Natural killer cell treated with Interleukin-12 subunit alpha and Interleukin-12 subunit beta and Interleukin-15 and Interleukin-18, amount 100 ng/mL, for 72 hours (primary cell): ENCODE data around the gene EPC2. TPM values are rescaled to one million over a fixed set of nuclear protein-coding genes. Genes with fewer than 3 reads are reported as not detected.

Experiments
- ATAC-seq, 2 donors: fragments of 150-1000 bp; cut with Tn5 transposase in 1 of 2; sonication (Bioruptor Pico), chemical (Tn5 transposase) in 1 of 2; 2 replicates each; pipeline ENCODE4 v1.10.0; 2021
- DNase-seq: peaks from one replicate; pipeline ENCODE4 v3.0.0; 2022; ENCODE audit warnings: low spot score
- H3K27ac Mint-ChIP-seq, 2 donors: 1 replicate in 1 of 2; 2 replicates in 1 of 2; pipeline ENCODE4 v1.8.0; 2022; ENCODE audit warnings: mixed read lengths in 2 of 2, mild to moderate bottlenecking in 1 of 2, moderate library complexity in 1 of 2
- H3K27me3 Mint-ChIP-seq, 2 donors: 1 replicate in 1 of 2; 2 replicates in 1 of 2; pipeline ENCODE4 v1.8.0; 2022; ENCODE audit warnings: mixed read lengths in 2 of 2
- H3K36me3 Mint-ChIP-seq: one replicate; pipeline ENCODE4 v1.8.0; 2022; ENCODE audit warnings: mixed read lengths
- H3K4me1 Mint-ChIP-seq, 2 donors: 1 replicate in 1 of 2; 2 replicates in 1 of 2; pipeline ENCODE4 v1.8.0; 2022; ENCODE audit warnings: low read depth in 2 of 2, mixed read lengths in 2 of 2, mild to moderate bottlenecking in 1 of 2
- H3K4me3 Mint-ChIP-seq: one replicate; pipeline ENCODE4 v1.8.0; 2022; ENCODE audit warnings: mixed read lengths
- H3K9me3 Mint-ChIP-seq: 2 replicates; pipeline ENCODE4 v1.8.0; 2022; ENCODE audit warnings: mixed read lengths
- total RNA-seq, 2 donors: library from RNA; stranded (reverse); gene quantifications; one replicate each; pipeline ENCODE4 v1.2.3, GENCODE V29; 2022

The EPC2 gene
- total RNA-seq, 2 donors from 2014 or later = 27.1 to 33.1 TPM

DNA sequence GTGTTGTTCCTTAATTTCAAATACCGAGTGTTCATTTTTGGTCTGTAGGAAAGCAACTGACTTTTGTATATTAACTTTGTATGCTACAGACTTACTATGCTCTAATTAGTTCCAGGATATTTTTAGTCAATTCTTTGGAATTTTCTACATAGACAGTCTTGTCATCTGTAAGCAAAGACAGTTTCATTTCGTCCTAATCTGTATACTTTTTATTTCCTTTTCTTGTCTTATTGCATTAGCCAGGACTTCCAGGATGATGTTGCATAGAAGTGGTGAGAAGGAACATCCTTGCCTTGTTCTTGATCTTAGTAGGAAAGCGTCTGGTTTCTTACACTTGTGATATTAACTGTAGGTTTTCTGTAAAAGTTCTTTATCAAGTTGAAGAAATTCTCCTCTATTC is 56.5 kb downstream of the EPC2 start:
- peaks cover 8% of the 10 kb centered on the region for H3K9me3 Mint-ChIP-seq
- H3K36me3 Mint-ChIP-seq = peaks cover 38% of the 10 kb centered on the region
- H3K27me3 Mint-ChIP-seq = no peaks in the 10 kb centered on the region
- H3K4me3 Mint-ChIP-seq = no peak overlapping the region
- no peak overlapping the region for H3K27ac Mint-ChIP-seq
- no peak for DNase-seq
- peaks cover 33 to 42% of the 10 kb centered on the region in 2 donors for H3K4me1 Mint-ChIP-seq
- ATAC-seq = no peak

GRCh38 chr2:148701877-148702276 is 57.3 kb downstream of the EPC2 start:
- ATAC-seq (no peak), DNase-seq (no peak)
- no peaks in the 10 kb centered on the region for H3K27me3 Mint-ChIP-seq
- H3K4me1 Mint-ChIP-seq = peaks cover 37 to 43% of the 10 kb centered on the region in 2 donors
- H3K4me3 Mint-ChIP-seq = no peak overlapping the region
- H3K27ac Mint-ChIP-seq = peak overlapping the region in 1 of 2 donors; percentile 28
- H3K36me3 Mint-ChIP-seq = peaks cover 45% of the 10 kb centered on the region
- H3K9me3 Mint-ChIP-seq = peaks cover 9% of the 10 kb centered on the region

- H3K4me3 Mint-ChIP-seq = no peak overlapping the region
- no peak for DNase-seq
- peaks cover 50% of the 10 kb centered on the region for H3K36me3 Mint-ChIP-seq
- H3K27ac Mint-ChIP-seq = peak overlapping the region in 1 of 2 donors; percentile 28
- H3K27me3 Mint-ChIP-seq = no peaks in the 10 kb centered on the region
- H3K9me3 Mint-ChIP-seq = peaks cover 13% of the 10 kb centered on the region
- peaks cover 37 to 44% of the 10 kb centered on the region in 2 donors for H3K4me1 Mint-ChIP-seq
- peak in 1 of 2 donors; percentile 46 for ATAC-seq
Observed at GRCh38 chr2:148702475-148702874, 57.9 kb downstream of the EPC2 start.

- Mint-ChIP-seq H3K4me1 (peaks cover 41 to 48% of the 10 kb centered on the region in 2 donors), H3K27me3 (no peaks in the 10 kb centered on the region), H3K36me3 (peaks cover 52% of the 10 kb centered on the region), H3K4me3 (no peak overlapping the region), H3K27ac (no peak overlapping the region), H3K9me3 (peaks cover 18% of the 10 kb centered on the region)
- no peak for DNase-seq
- no peak for ATAC-seq
Observed at GRCh38 chr2:148704247-148704646, 59.7 kb downstream of the EPC2 start.

- Mint-ChIP-seq H3K27ac (peak overlapping the region in 1 of 2 donors; percentile 17), H3K9me3 (peaks cover 4% of the 10 kb centered on the region), H3K4me3 (no peak overlapping the region), H3K27me3 (no peaks in the 10 kb centered on the region), H3K36me3 (peaks cover 18% of the 10 kb centered on the region), H3K4me1 (peaks cover 75 to 84% of the 10 kb centered on the region in 2 donors)
- DNase-seq (no peak), ATAC-seq (no peak)
Observed at GRCh38 chr2:148716378-148716920, 71.9 kb downstream of the EPC2 start.

DNA sequence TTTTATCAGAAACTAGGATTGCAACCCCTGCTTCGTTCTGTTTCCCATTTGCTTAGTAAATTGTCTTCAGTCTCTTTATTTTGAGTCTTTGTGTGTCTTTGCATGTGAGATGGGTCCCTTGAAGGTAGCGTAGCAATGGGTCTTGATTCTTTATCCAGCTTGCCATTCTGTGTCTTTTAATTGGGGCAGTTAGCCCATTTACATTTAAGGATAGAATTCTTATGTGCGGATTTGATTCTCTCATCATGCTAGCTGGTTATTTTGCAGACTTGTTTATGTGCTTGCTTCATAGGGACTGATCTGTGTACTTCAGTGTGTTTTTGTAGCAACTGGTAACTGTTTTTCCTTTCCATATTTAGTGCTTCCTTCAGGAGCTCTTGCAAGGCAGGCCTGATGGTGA is 73.5 kb downstream of the EPC2 start:
- Mint-ChIP-seq H3K4me1 (peaks cover 77 to 85% of the 10 kb centered on the region in 2 donors), H3K4me3 (no peak overlapping the region), H3K27ac (no peak overlapping the region), H3K36me3 (peaks cover 18% of the 10 kb centered on the region), H3K27me3 (no peaks in the 10 kb centered on the region), H3K9me3 (peaks cover 4% of the 10 kb centered on the region)
- DNase-seq (no peak), ATAC-seq (no peak)

GRCh38 chr2:148719195-148719749 is 74.7 kb downstream of the EPC2 start:
- Mint-ChIP-seq H3K4me3 (no peak overlapping the region), H3K27ac (peak overlapping the region in 1 of 2 donors; percentile 9), H3K9me3 (peaks cover 4% of the 10 kb centered on the region), H3K27me3 (no peaks in the 10 kb centered on the region), H3K36me3 (peaks cover 18% of the 10 kb centered on the region), H3K4me1 (peaks cover 77 to 83% of the 10 kb centered on the region in 2 donors)
- ATAC-seq (peak in 1 of 2 donors; percentile 24), DNase-seq (no peak)

DNA sequence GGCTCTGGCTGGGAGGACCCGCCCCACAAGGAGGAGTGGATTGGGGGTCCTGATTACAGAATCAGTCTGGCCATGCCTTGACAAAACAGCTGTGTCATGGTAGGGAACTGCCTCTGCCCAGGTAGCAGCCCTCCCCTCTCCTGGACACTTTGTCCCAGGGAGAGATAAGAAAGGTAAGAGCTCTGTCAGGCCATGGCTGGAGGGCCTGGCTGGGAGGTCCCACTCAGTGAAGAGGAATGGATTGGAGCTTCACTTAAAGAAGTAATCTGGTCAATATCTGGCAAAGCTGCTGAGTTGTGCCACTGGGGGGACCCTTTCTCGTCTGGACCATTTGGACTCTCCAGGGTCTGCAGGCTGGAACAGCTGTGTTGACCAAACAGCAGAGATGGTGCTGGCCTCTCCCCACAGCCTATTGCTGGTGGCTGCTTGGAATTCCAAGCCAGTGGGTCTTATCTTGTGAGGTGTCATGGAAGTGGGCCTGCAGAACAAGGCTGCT is 75.4 kb downstream of the EPC2 start:
- Mint-ChIP-seq H3K27ac (no peak overlapping the region), H3K27me3 (no peaks in the 10 kb centered on the region), H3K4me1 (peaks cover 80 to 81% of the 10 kb centered on the region in 2 donors), H3K36me3 (peaks cover 18% of the 10 kb centered on the region), H3K4me3 (no peak overlapping the region), H3K9me3 (peaks cover 4% of the 10 kb centered on the region)
- peak in 1 of 2 donors; percentile 33 for ATAC-seq
- no peak for DNase-seq

- H3K9me3 Mint-ChIP-seq = peaks cover 4% of the 10 kb centered on the region
- H3K4me1 Mint-ChIP-seq = peaks cover 80 to 81% of the 10 kb centered on the region in 2 donors
- ATAC-seq (peak; percentile 9 to 45), DNase-seq (no peak)
- H3K27me3 Mint-ChIP-seq = no peaks in the 10 kb centered on the region
- no peak overlapping the region for H3K4me3 Mint-ChIP-seq
- peak overlapping the region in 1 of 2 donors; percentile 30 for H3K27ac Mint-ChIP-seq
- H3K36me3 Mint-ChIP-seq = peaks cover 18% of the 10 kb centered on the region
Observed at GRCh38 chr2:148720501-148721001, 76.0 kb downstream of the EPC2 start.

DNA sequence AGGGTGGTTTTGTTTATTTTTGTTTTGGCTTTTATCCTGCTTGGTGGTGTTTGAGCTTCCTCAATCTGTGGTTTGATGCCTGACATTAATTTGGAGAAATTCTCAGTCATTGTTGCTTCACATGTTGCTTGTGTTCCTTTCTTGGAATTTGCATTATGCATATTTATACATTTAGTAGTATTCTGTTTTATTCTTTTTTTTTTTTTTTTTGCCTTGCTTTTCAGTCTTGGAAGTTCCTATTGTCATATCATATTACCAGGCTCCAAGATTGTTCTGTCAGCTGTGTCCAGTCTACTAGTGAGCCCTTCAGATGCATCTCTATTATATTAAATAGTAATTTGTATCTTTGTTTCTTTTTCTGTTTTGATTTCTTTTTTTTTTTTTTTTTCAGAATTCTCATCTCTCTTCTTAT is 77.0 kb downstream of the EPC2 start:
- Mint-ChIP-seq H3K27ac (peak overlapping the region in 1 of 2 donors; percentile 30), H3K27me3 (no peaks in the 10 kb centered on the region), H3K36me3 (peaks cover 18% of the 10 kb centered on the region), H3K4me3 (no peak overlapping the region), H3K4me1 (peaks cover 79 to 80% of the 10 kb centered on the region in 2 donors), H3K9me3 (peaks cover 4% of the 10 kb centered on the region)
- no peak for ATAC-seq
- DNase-seq = no peak

GRCh38 chr2:148721991-148722777 is 77.6 kb downstream of the EPC2 start:
- H3K9me3 Mint-ChIP-seq = peaks cover 4% of the 10 kb centered on the region
- peaks cover 11% of the 10 kb centered on the region for H3K36me3 Mint-ChIP-seq
- H3K27me3 Mint-ChIP-seq = no peaks in the 10 kb centered on the region
- no peak for ATAC-seq
- H3K4me3 Mint-ChIP-seq = no peak overlapping the region
- DNase-seq = no peak
- peak overlapping the region in 1 of 2 donors; percentile 22 for H3K27ac Mint-ChIP-seq
- H3K4me1 Mint-ChIP-seq = peaks cover 75 to 77% of the 10 kb centered on the region in 2 donors

DNA sequence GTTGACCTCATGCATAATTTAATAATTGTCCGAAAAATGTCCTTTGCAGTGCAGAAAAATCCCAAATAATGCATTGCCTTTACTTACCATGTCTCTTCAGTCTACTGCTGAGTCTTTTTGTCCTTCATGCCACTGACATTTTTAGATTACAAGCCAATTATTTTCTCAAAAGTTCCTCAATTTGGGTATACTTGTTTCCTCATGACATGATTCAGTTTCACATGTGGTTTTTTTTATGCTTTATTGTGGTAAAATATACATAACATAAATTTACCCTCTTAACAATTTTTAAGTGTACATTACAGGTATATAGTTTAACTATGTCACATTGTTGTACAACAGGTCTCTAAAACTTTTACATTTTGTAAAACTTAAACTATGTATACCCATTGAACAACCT is 81.0 kb downstream of the EPC2 start:
- Mint-ChIP-seq H3K4me3 (peak overlapping the region; percentile 18), H3K4me1 (peaks cover 50 to 51% of the 10 kb centered on the region in 2 donors), H3K36me3 (no peaks in the 10 kb centered on the region), H3K27ac (peak overlapping the region in 1 of 2 donors; percentile 55), H3K27me3 (no peaks in the 10 kb centered on the region), H3K9me3 (no peaks in the 10 kb centered on the region)
- DNase-seq (no peak), ATAC-seq (no peak)

- ATAC-seq = peak in 1 of 2 donors; percentile 61
- Mint-ChIP-seq H3K4me1 (peaks cover 43 to 50% of the 10 kb centered on the region in 2 donors), H3K9me3 (no peaks in the 10 kb centered on the region), H3K27me3 (no peaks in the 10 kb centered on the region), H3K27ac (peak overlapping the region; percentile 22 to 55), H3K4me3 (peak overlapping the region; percentile 20), H3K36me3 (no peaks in the 10 kb centered on the region)
- DNase-seq = no peak
Observed at GRCh38 chr2:148726228-148726627, 81.7 kb downstream of the EPC2 start.

- Mint-ChIP-seq H3K27me3 (no peaks in the 10 kb centered on the region), H3K27ac (no peak overlapping the region), H3K9me3 (no peaks in the 10 kb centered on the region), H3K36me3 (no peaks in the 10 kb centered on the region), H3K4me3 (no peak overlapping the region), H3K4me1 (peaks cover 15 to 29% of the 10 kb centered on the region in 2 donors)
- DNase-seq (no peak), ATAC-seq (no peak)
Observed at GRCh38 chr2:148730085-148730484, 85.5 kb downstream of the EPC2 start.
